OCI-LY1 (cell line): Measurements from ENCODE around the gene DTNBP1.

Source experiments
- CTCF ChIP-seq: fragments of 200-600 bp; sonication (generic), shearing (Covaris generic); IDR thresholded peaks from 2 replicates; pipeline ENCODE4 v1.5.1; 2017; ENCODE audit warnings: mild to moderate bottlenecking, antibody characterized with exemption, low read length, moderate library complexity, mixed read lengths
- EZH2 ChIP-seq: fragments of 200-600 bp; sonication (generic), shearing (Covaris generic); IDR thresholded peaks from 2 replicates; pipeline ENCODE4 v1.8.0; 2017; ENCODE audit warnings: borderline replicate concordance, mixed run types, mild to moderate bottlenecking, antibody characterized with exemption, low read length, moderate library complexity, mixed read lengths

GRCh38 chr6:15570171-15570570 is 92.7 kb downstream of the DTNBP1 start:
- TF ChIP-seq CTCF (no peak), EZH2 (no peak)
